OCI-LY3 (cell line): Measurements from ENCODE around the gene PMM2.

Experiments used
- H2AFZ ChIP-seq: fragments of 200-600, 300-600 bp; shearing (Covaris generic); 2 replicates; pipeline ENCODE4 v1.6.0; 2014; ENCODE audit warnings: antibody characterized with exemption, low read depth, low read length
- H3K27ac ChIP-seq: fragments of 200-600, 300-600 bp; sonication (generic); 2 replicates; pipeline ENCODE4 v1.5.1; 2014; ENCODE audit warnings: mild to moderate bottlenecking, low read length, moderate library complexity, mixed read lengths
- H3K27me3 ChIP-seq: fragments of 200-600, 300-600 bp; sonication (generic); 2 replicates; pipeline ENCODE4 v1.6.1; 2014; ENCODE audit warnings: low read depth, low read length, mixed read lengths
- H3K36me3 ChIP-seq: fragments of 200-600, 300-600 bp; sonication (generic); replicated peaks from 2 replicates; pipeline ENCODE3; 2014; ENCODE audit warnings: low read depth, low read length, mixed read lengths
- H3K4me1 ChIP-seq: fragments of 300-600, 200-600 bp; sonication (generic); 2 replicates; pipeline ENCODE4 v1.6.1; 2014; ENCODE audit warnings: low read length, mixed read lengths
- H3K4me2 ChIP-seq: fragments of 200-600, 300-600 bp; sonication (generic); 2 replicates; pipeline ENCODE4 v1.6.1; 2014; ENCODE audit warnings: low read length, mixed read lengths
- H3K4me3 ChIP-seq: fragments of 300-600, 200-600 bp; sonication (generic); 2 replicates; pipeline ENCODE4 v1.5.1; 2014; ENCODE audit warnings: antibody characterized with exemption, mild to moderate bottlenecking, low read length, moderate library complexity
- H3K79me2 ChIP-seq: fragments of 300-600, 200-600 bp; shearing (Covaris generic); 2 replicates; pipeline ENCODE4 v1.6.1; 2014; ENCODE audit warnings: mild to moderate bottlenecking, low read length, mixed read lengths
- H3K9ac ChIP-seq: fragments of 300-600, 200-600 bp; shearing (Covaris generic); 2 replicates; pipeline ENCODE4 v1.6.0; 2014; ENCODE audit warnings: mild to moderate bottlenecking, low read length, moderate library complexity
- H3K9me3 ChIP-seq: fragments of 200-600, 300-600 bp; shearing (Covaris generic); 2 replicates; pipeline ENCODE4 v1.6.1; 2014; ENCODE audit warnings: low read length, mixed read lengths; ENCODE audit not compliant: insufficient read depth
- H4K20me1 ChIP-seq: fragments of 200-600, 300-600 bp; sonication (generic); 2 replicates; pipeline ENCODE4 v1.6.1; 2016; ENCODE audit warnings: low read length, mixed read lengths; ENCODE audit not compliant: insufficient read depth
- CTCF ChIP-seq: fragments of 200-600, 300-600 bp; sonication (generic); IDR thresholded peaks from 2 replicates; pipeline ENCODE4 v1.5.1; 2014; ENCODE audit warnings: antibody characterized with exemption, low read length, low read depth
- EZH2phosphoT487 ChIP-seq: fragments of 200-600 bp; shearing (Covaris generic); IDR thresholded peaks from 2 replicates; pipeline ENCODE4 v1.6.1; 2018; ENCODE audit warnings: antibody characterized with exemption, mixed run types, low read depth

The PMM2 gene

GRCh38 chr16:8848231-8848938 is 50.7 kb downstream of the PMM2 start:
- TF ChIP-seq EZH2phosphoT487: no peak
- no peak for TF ChIP-seq CTCF
- Histone ChIP-seq H3K9ac (no peak overlapping the region), H3K79me2 (peaks cover 11% of the 10 kb centered on the region), H4K20me1 (peaks cover 8% of the 10 kb centered on the region; the same call in 1 of the 2 replicates), H3K27me3 (no peaks in the 10 kb centered on the region), H3K4me2 (no peak overlapping the region), H2AFZ (no peak overlapping the region), H3K36me3 (peaks cover 50% of the 10 kb centered on the region), H3K9me3 (no peaks in the 10 kb centered on the region), H3K4me3 (no peak overlapping the region), H3K4me1 (no peaks in the 10 kb centered on the region), H3K27ac (no peak overlapping the region)

GRCh38 chr16:8848939-8849391 is 51.3 kb downstream of the PMM2 start:
- H3K9ac ChIP-seq: no peak overlapping the region
- H3K9me3 ChIP-seq: no peaks in the 10 kb centered on the region
- H3K36me3 ChIP-seq: peaks cover 52% of the 10 kb centered on the region
- H3K4me2 ChIP-seq: no peak overlapping the region
- peaks cover 11% of the 10 kb centered on the region for H3K79me2 ChIP-seq
- H3K27me3 ChIP-seq: no peaks in the 10 kb centered on the region
- no peak overlapping the region for H3K4me3 ChIP-seq
- H3K27ac ChIP-seq: no peak overlapping the region
- no peak overlapping the region for H2AFZ ChIP-seq
- TF ChIP-seq CTCF: no peak
- TF ChIP-seq EZH2phosphoT487: no peak
- no peaks in the 10 kb centered on the region for H3K4me1 ChIP-seq
- H4K20me1 ChIP-seq: peaks cover 8% of the 10 kb centered on the region; the same call in 1 of the 2 replicates

GRCh38 chr16:8849411-8850011 is 51.9 kb downstream of the PMM2 start:
- Histone ChIP-seq H3K79me2 (peaks cover 11% of the 10 kb centered on the region), H3K4me2 (no peak overlapping the region), H3K4me3 (no peak overlapping the region), H3K9me3 (no peaks in the 10 kb centered on the region), H2AFZ (no peak overlapping the region), H3K27me3 (no peaks in the 10 kb centered on the region), H3K27ac (no peak overlapping the region), H4K20me1 (peaks cover 8% of the 10 kb centered on the region; the same call in 1 of the 2 replicates), H3K36me3 (peaks cover 54% of the 10 kb centered on the region), H3K4me1 (no peaks in the 10 kb centered on the region), H3K9ac (no peak overlapping the region)
- TF ChIP-seq CTCF (no peak), EZH2phosphoT487 (no peak)

- H4K20me1 ChIP-seq: peaks cover 10% of the 10 kb centered on the region; the same call in 1 of the 2 replicates
Observed at GRCh38 chr16:8850279-8850885, 52.7 kb downstream of the PMM2 start.

More at GRCh38 chr16:8850279-8850885, 52.7 kb downstream of the PMM2 start:
- Histone ChIP-seq H3K4me1 (no peaks in the 10 kb centered on the region), H3K9me3 (no peaks in the 10 kb centered on the region), H2AFZ (no peak overlapping the region), H3K27me3 (no peaks in the 10 kb centered on the region), H3K9ac (no peak overlapping the region), H3K4me2 (no peak overlapping the region), H3K27ac (no peak overlapping the region), H3K4me3 (no peak overlapping the region), H3K36me3 (peaks cover 63% of the 10 kb centered on the region), H3K79me2 (peaks cover 8% of the 10 kb centered on the region)
- TF ChIP-seq EZH2phosphoT487 (no peak), CTCF (no peak)
